GM21786 (cell line): Measurements from ENCODE around the gene GCNT2.
"Not testable (repeated sequence)": the region's sequence is repeated elsewhere in the genome, so short reads cannot be mapped to it uniquely, and the experiment has no call there.

Experiments
- ATAC-seq: cut with Tn5 transposase; IDR thresholded peaks from one replicate; pipeline ENCODE4 v1.9.1; 2021; ENCODE audit not compliant: unreplicated experiment

Gene GCNT2

DNA sequence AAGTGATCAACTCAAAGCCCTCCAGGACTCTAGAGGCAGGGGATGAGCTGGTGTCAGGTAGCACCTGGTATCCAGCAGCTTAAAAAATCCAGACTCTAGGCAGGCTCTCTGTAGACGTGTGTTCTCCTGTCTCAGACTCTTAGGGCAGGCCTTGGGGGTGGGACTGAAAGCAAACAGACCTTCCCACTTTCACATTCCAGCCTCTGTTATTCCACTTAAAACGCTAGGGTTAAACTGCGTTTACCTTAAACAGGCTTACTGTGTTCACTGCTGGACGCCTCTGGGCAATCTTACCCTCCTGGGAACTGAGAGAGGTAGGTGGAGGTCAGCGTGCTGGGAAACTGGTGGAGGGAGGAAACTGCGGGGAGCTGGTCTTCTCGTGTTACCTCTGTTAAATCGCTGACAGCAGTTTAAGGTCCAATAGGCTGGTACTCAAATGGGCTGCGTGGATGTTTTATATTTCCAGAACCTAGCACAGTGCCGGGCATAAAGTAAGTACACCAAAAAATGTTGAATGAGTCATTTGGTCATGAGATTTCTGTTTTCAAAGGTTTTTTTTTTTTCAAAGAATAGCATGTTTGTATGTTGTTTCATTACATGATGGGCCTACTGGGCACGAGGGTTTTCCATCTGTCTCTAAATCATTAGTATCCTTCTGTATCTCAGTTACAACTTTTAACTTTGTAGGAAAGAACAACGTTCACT, at the start of gene GCNT2:
GCNT2 (plus strand) TSS at position 248 of the 705 bp plus-strand sequence. CDS start 7,561 bp downstream, outside the sequence.
- peak; percentile 53 for ATAC-seq

- no peak for ATAC-seq
These were observed 48.5 kb upstream of the GCNT2 start for GRCh38 chr6:10472634-10473033.

DNA sequence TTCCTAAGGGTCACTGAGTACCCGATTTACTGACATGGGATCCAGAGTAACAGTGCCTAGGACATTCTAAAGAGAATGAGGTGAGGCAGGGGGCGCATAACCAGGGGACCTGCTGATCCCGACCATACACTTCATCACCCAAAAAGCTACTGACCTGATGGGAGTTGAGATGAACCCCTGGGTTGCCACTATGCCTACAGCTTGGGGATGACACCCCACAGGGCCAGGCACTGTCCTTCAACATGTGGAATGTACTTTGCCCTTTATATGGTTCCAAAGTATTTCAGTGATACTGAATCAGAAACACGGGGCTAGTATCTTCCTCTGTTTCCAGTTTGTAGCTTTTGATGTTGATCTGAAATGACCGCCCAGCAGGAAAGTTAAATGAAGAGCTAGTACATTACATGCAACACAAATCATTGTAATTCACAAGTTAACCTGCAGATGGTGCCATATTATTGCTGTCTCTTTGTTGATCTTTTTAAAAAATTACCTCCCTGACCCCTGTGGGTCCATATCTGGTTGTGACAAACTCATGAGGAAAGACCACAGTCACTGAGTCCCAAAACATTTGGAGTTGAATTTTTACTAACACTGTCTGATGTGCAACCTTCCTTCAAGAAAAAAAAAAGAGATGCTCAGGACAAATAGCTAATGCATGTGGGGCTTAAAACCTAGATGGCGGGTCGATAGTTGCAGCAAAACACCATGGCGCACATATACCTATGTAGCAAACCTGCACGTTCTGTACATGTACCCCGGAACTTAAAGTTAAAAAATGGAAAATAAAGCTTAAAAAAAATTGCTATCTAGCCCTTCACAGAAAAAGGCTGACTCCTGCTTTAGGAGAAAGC, 42.7 kb upstream of the GCNT2 start:
- no peak for ATAC-seq

- ATAC-seq, result no peak
These were observed 41.0 kb upstream of the GCNT2 start for GRCh38 chr6:10479939-10480700.

DNA sequence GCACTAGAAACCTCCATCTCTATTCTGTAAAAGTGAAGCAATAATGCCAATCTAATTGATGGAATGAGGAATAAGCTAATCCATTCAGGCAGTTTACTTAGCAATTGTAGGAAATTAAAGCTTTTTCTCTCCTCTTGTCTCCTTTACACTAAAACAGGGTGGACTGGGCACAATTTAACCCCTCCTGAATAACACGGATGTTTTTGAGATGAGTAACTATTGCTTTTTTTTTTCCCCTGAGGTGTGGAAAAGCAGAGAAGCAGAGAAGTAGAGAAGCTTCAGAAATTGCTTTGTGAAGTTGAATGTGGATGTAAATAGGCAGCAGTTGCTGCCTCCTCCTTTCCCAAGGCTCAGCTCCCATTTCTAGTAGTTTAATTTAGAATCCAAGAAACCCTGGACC, 40.0 kb upstream of the GCNT2 start:
- no peak for ATAC-seq

- ATAC-seq, result no peak
These were observed 38.4 kb upstream of the GCNT2 start for GRCh38 chr6:10482636-10483257.

- ATAC-seq, result no peak
These were observed 36.2 kb upstream of the GCNT2 start for GRCh38 chr6:10484912-10485311.

- ATAC-seq, result no peak
These were observed 35.7 kb upstream of the GCNT2 start for GRCh38 chr6:10485406-10485805.

GRCh38 chr6:10486215-10486614, 34.9 kb upstream of the GCNT2 start:
- ATAC-seq, result no peak

DNA sequence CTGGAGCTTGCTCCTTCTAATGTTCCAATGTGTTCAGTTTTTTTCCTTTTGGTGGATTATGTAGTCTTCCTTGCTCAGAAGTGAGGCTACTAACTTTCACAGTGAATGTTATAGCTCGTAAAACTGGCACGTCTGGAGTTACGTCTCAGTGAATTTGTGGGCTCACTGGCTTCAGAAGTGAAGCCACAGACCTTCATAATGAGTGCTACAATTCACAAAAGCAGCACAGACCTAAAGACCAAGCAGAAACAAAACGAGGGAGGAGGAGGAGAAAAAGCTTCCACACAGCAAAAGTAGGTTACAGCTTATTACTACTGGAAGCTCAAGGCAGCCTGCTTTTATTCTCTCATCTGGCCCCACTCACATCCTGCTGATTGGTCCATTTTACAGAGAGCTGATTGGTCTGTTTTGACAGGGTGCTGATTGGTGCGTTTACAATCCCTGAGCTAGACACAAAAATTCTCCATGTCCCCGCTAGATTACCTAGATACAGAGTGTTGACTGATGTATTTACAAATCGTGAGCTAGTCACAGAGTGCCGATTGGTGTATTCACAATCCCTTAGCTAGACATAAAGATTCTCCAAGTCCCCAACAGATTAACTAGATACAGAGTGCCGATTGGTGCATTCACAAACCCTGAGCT, 34.1 kb upstream of the GCNT2 start:
- ATAC-seq, result not testable (repeated sequence)

- no peak for ATAC-seq
These were observed 33.4 kb upstream of the GCNT2 start for GRCh38 chr6:10487668-10488327.

- no peak for ATAC-seq
These were observed 29.7 kb upstream of the GCNT2 start for GRCh38 chr6:10491463-10491862.

DNA sequence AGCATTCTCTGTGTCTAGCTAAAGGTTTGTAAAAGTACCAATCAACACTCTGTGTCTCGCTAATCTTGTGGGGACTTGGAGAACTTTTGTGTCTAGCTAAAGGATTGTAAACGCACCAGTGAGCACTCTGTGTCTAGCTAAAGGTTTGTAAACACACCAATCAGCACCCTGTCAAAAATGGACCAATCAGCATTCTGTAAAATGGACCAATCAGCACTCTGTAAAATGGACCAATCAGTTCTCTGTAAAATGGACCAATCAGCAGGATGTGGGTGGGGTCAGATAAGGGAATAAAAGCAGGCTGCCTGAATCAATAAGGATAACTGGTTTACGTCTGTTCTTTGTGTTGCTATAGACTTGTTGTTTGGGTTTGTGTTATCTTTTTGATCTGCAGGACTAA, 29.2 kb upstream of the GCNT2 start:
- ATAC-seq, result not testable (repeated sequence)

- ATAC-seq, result no peak
These were observed 26.1 kb upstream of the GCNT2 start for GRCh38 chr6:10495029-10495428.

DNA sequence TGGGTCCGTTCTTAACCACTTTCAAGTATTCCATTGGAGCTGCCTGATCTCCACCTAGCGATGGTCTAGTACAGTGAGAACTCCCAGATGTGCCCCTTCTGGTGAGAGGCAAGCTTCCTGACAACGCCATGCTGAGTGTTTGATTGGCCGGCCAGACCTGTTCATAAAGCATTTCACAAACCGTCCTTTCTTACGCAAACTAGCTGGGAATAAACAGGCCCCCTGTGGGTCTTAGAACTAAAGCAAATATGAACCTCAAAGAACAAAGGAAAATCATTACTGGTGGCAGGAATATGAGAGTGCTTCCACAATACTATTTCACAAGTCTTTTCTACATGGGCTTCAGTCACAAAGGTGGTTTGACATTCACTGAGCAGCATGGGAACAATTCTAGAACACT, 15.6 kb upstream of the GCNT2 start:
- no peak for ATAC-seq

- ATAC-seq, result no peak
These were observed 13.9 kb upstream of the GCNT2 start for GRCh38 chr6:10507298-10507697.

- no peak for ATAC-seq
These were observed 13.4 kb upstream of the GCNT2 start for GRCh38 chr6:10507715-10508114.

DNA sequence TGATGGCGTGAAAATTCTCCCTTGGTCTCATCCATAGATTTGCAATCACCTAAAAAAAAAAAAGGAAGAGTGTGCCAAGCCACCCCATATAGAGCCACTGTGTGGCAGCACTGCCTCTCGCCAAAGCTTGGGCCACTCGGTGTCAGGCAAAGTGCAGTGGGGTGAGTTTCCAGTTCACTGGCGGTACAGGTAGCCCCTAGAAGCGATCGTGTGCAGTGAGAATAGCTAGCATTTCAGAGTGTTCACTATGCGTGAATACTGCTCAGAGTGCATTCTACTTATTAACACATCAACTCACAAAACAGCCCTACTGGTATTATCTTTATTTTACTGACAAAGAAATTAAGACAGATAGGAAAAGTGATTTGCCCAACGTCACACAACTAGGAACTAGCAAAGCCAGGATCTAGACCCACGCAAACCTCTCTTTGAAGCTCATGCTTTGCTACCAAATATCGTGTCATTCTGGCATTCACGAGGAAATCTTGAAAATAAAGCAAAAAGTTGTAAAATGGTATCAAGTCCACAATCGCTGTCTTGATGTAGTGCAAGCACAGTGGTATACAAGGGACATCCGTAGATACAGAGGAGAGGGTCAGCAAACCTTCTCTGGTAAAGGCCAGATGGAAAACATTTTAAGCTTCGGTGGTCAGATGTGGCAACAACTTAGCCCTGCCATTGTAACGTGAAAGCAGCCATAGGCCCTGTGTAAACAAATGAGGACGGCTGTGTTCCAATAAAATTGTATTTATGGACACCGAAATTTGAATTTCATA, 10.4 kb upstream of the GCNT2 start:
- peak; percentile 97 for ATAC-seq

GRCh38 chr6:10511477-10511876, 9.7 kb upstream of the GCNT2 start:
- no peak for ATAC-seq
